ENCODE measurements around the gene SAC3D1. TPM values are rescaled to one million over a fixed set of nuclear protein-coding genes. Genes with fewer than 3 reads are reported as not detected.
"Not testable (repeated sequence)": the region's sequence is repeated elsewhere in the genome, so short reads cannot be mapped to it uniquely, and the experiment has no call there.

The SAC3D1 gene
- total RNA-seq, 1 experiment from 2014 or later: 61.0 TPM

DNA sequence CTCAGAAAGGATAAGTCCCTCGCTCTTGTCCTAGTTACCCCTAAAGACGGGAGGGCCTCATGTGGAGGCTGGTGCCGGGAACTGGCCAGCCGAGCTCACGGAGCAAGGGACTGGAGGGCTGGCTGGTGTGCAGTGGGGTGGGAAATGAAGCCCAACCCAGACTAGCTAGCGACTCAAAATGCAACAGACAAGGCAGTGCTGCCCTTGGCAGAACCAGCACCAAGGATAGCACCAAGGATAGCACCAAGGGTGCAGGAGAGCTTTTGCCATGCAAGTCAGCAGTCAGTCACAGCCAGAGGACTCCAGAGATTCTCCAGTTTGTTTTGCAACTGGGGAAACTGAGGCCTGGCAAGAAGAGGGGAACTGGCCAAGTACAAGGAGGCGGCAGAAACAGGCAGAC lies 37.7 kb upstream of the SAC3D1 start:
- BruUV-seq (replicated peaks): no TSS peak
- Histone ChIP-seq H3K4me2 (ENCODE audit: low read length) (no peak overlapping the region), H3K9ac (ENCODE audit: low read length) (no peak overlapping the region), H3K27ac (ENCODE audit: low read length) (no peak overlapping the region), H3K9me3 (ENCODE audit: low read length) (no peaks in the 10 kb centered on the region), H2AFZ (ENCODE audit: low read length) (no peak overlapping the region), H3K27me3 (ENCODE audit: low read length) (no peaks in the 10 kb centered on the region), H3K79me2 (ENCODE audit: low read length) (no peaks in the 10 kb centered on the region), H3K4me1 (ENCODE audit: insufficient read depth, low read length) (peaks cover 14% of the 10 kb centered on the region), H3F3A (ENCODE audit: low read length, unreplicated experiment) (no peaks in the 10 kb centered on the region), H4K20me1 (ENCODE audit: low read length) (no peaks in the 10 kb centered on the region), H3K4me3 (ENCODE audit: low read length) (no peak overlapping the region), H3K36me3 (ENCODE audit: low read depth, low read length) (no peaks in the 10 kb centered on the region), H3K9me2 (replicated peaks; ENCODE audit: low read length) (no peaks in the 10 kb centered on the region)
- ChIA-PET POLR2A (ENCODE audit: unreplicated experiment) (no interaction called here), CTCF (no interaction called here)
- intact Hi-C loops (cut with micrococcal nuclease): no loop called here
- ATAC-seq: no peak
- peak; percentile 33 for DNase-seq
- TF ChIP-seq EZH2 (IDR thresholded peaks at IDR 0.05; ENCODE audit: low read length, unreplicated experiment) (no peak), CTCF (conservative IDR thresholded peaks at IDR 0.05; ENCODE audit: low read depth, low read length) (no peak), EZH2phosphoT487 (IDR thresholded peaks at IDR 0.05; ENCODE audit: borderline replicate concordance, low read length) (no peak)

DNA sequence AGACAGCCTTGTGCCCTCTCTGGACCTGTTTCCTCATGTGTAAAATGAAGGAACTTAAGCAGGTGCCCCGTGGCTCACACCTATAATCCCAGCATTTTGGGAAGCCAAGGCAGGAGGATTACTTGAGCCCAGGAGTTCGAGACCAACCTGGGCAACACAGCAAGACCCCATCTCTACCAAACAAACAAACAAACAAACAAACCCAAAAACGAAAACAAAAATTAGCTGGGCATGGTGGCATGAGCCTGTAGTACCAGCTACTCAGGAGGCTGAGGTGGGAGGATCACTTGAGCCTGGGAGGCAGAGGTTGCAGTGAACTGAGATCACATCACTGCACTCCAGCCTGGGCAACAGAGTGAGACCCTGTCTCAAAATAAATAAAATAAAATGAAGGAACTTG lies 37.0 kb upstream of the SAC3D1 start:
- ATAC-seq; H3K4me3 ChIP-seq (ENCODE audit: low read length); DNase-seq; CTCF ChIA-PET; H3K79me2 ChIP-seq (ENCODE audit: low read length); BruUV-seq (replicated peaks); H3K9ac ChIP-seq (ENCODE audit: low read length); H3K27me3 ChIP-seq (ENCODE audit: low read length); H3K4me2 ChIP-seq (ENCODE audit: low read length); H3K27ac ChIP-seq (ENCODE audit: low read length); H3K9me2 ChIP-seq (replicated peaks; ENCODE audit: low read length); H4K20me1 ChIP-seq (ENCODE audit: low read length); H3F3A ChIP-seq (ENCODE audit: low read length, unreplicated experiment); H2AFZ ChIP-seq (ENCODE audit: low read length); POLR2A ChIA-PET (ENCODE audit: unreplicated experiment); intact Hi-C loops (cut with micrococcal nuclease); H3K36me3 ChIP-seq (ENCODE audit: low read depth, low read length); H3K9me3 ChIP-seq (ENCODE audit: low read length): not testable (repeated sequence)
- peaks cover 14% of the 10 kb centered on the region for H3K4me1 ChIP-seq (ENCODE audit: insufficient read depth, low read length)

GRCh38 chr11:65008016-65008415 lies 33.0 kb upstream of the SAC3D1 start:
- H3K9me2 ChIP-seq (replicated peaks; ENCODE audit: low read length): no peaks in the 10 kb centered on the region
- no peaks in the 10 kb centered on the region for H3K9me3 ChIP-seq (ENCODE audit: low read length)
- H4K20me1 ChIP-seq (ENCODE audit: low read length): no peaks in the 10 kb centered on the region
- POLR2A ChIA-PET (ENCODE audit: unreplicated experiment): no interaction called here
- no peak for ATAC-seq
- H3K79me2 ChIP-seq (ENCODE audit: low read length): no peaks in the 10 kb centered on the region
- no peak overlapping the region for H3K4me3 ChIP-seq (ENCODE audit: low read length)
- no peaks in the 10 kb centered on the region for H3F3A ChIP-seq (ENCODE audit: low read length, unreplicated experiment)
- TF ChIP-seq CTCF (conservative IDR thresholded peaks at IDR 0.05; ENCODE audit: low read depth, low read length): no peak
- no peak for TF ChIP-seq EZH2phosphoT487 (IDR thresholded peaks at IDR 0.05; ENCODE audit: borderline replicate concordance, low read length)
- no peak for TF ChIP-seq EZH2 (IDR thresholded peaks at IDR 0.05; ENCODE audit: low read length, unreplicated experiment)
- no peak overlapping the region for H3K4me2 ChIP-seq (ENCODE audit: low read length)
- 0 out of 2 replicates have a peak overlapping the region, but pooled peaks have one; percentile 76 for H3K27ac ChIP-seq (ENCODE audit: low read length)
- peak; percentile 22 for DNase-seq
- intact Hi-C loops (cut with micrococcal nuclease): loop anchor here (5.0 kb wide), 1 partner anchor 161 kb away; no protein-coding TSS in a partner anchor
- H3K36me3 ChIP-seq (ENCODE audit: low read depth, low read length): no peaks in the 10 kb centered on the region
- CTCF ChIA-PET: no interaction called here
- H3K27me3 ChIP-seq (ENCODE audit: low read length): no peaks in the 10 kb centered on the region
- peak overlapping the region; percentile 10; the same call in 1 of the 2 replicates for H2AFZ ChIP-seq (ENCODE audit: low read length)
- no TSS peak for BruUV-seq (replicated peaks)
- H3K4me1 ChIP-seq (ENCODE audit: insufficient read depth, low read length): peaks cover 16% of the 10 kb centered on the region
- H3K9ac ChIP-seq (ENCODE audit: low read length): no peak overlapping the region
